Naive thymus-derived CD8-positive, alpha-beta T cell (primary cell): ENCODE results near the gene TCEA3. TPM values are rescaled to one million over a fixed set of nuclear protein-coding genes. Genes with fewer than 3 reads are reported as not detected.
A peak's percentile ranks its signal among the peaks of the same experiment; 100 is the strongest.

Experiments used
- ATAC-seq, 2 donors: fragments of 150-1000 bp; cut with Tn5 transposase in 1 of 2; sonication (Bioruptor Pico), chemical (Tn5 transposase) in 1 of 2; 1 replicate in 1 of 2; 2 replicates in 1 of 2; pipeline ENCODE4 v1.10.0; 2021; ENCODE audit warnings: mild to moderate bottlenecking in 2 of 2, moderate library complexity in 2 of 2
- POLR2A ChIA-PET: fragments of 350-600 bp; sonication (Branson Sonifier 250); formaldehyde crosslinking; loops from one replicate; lab custom pipeline; 2021; ENCODE audit warnings: antibody characterized with exemption; lab: Charles Lee
- DNase-seq, 10 donors: peaks; one replicate each; pipeline versions ENCODE4 v3.0.0 to v3.0.0-alpha.2; 2020 to 2022
- H3K27ac Mint-ChIP-seq, 10 donors: one replicate each; pipeline ENCODE4 v1.8.0; 2020 to 2022; ENCODE audit warnings: mild to moderate bottlenecking in 10 of 10, mixed read lengths in 10 of 10, moderate library complexity in 4 of 10, inconsistent platforms in 1 of 10
- H3K27me3 Mint-ChIP-seq, 5 donors: one replicate each; pipeline ENCODE4 v1.8.0; 2021 to 2022; ENCODE audit warnings: mixed read lengths in 5 of 5
- H3K36me3 Mint-ChIP-seq, 3 donors: one replicate each; pipeline ENCODE4 v1.8.0; 2020 to 2022; ENCODE audit warnings: mixed read lengths in 3 of 3, mild to moderate bottlenecking in 2 of 3, inconsistent platforms in 1 of 3
- H3K4me1 Mint-ChIP-seq, 4 donors: one replicate each; pipeline ENCODE4 v1.8.0; 2021 to 2022; ENCODE audit warnings: mixed read lengths in 4 of 4
- H3K4me3 Mint-ChIP-seq, 10 donors: one replicate each; pipeline ENCODE4 v1.8.0; 2020 to 2022; ENCODE audit warnings: mild to moderate bottlenecking in 10 of 10, mixed read lengths in 10 of 10, moderate library complexity in 6 of 10, inconsistent platforms in 1 of 10
- H3K9me3 Mint-ChIP-seq, 9 donors: one replicate each; pipeline ENCODE4 v1.8.0; 2020 to 2022; ENCODE audit warnings: mixed read lengths in 9 of 9, mild to moderate bottlenecking in 3 of 9, inconsistent platforms in 1 of 9, moderate library complexity in 1 of 9
- polyA plus RNA-seq, 3 donors: library from polyadenylated mRNA; unstranded; fragments of 300-500 nt; fragmentation: Illumina TruSeq; gene quantifications; one replicate each; pipeline ENCODE4 v1.2.3, GENCODE V29; 2021
- total RNA-seq, 8 experiments: library from RNA in 2 of 8; stranded (reverse) in 2 of 8; gene quantifications; one replicate each; pipeline ENCODE4 v1.2.3 and lab custom pipeline; 2021 to 2026

The TCEA3 gene
- total and polyA plus RNA-seq, 5 experiments from 2014 or later, result 22.5 to 44.4 (median 32.4) TPM

DNA sequence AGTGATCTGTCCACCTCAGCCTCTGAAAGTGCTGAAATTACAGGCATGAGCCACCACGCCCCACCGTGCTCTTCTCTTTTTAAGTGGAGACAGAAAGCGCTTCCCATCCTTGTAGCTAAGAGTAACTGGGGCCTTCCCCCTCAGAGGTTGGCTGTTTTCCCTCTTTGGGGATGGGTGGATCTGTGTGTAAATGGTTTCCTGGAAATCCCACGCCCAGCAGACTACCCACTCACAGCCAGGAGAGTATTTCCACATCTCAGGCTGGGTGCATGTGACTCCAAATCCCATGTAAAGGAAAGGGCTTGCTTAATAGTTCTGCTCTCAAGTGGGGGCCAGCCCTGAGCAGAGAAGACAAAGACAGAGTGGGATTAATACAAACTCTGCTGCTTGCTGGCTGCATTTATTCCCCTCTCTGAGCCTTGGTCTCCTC is 19.6 kb upstream of the TCEA3 start:
- Mint-ChIP-seq H3K9me3 (no peaks in the 10 kb centered on the region), H3K4me3 (no peak overlapping the region), H3K4me1 (no peaks in the 10 kb centered on the region), H3K27me3 (peaks cover 0 to 2% (median 0%) of the 10 kb centered on the region in 5 donors), H3K36me3 (no peaks in the 10 kb centered on the region), H3K27ac (no peak overlapping the region)
- POLR2A ChIA-PET, result interaction anchor here (0.6 kb wide), 1 partner anchor 96 kb away, joined by 3 read pairs; no protein-coding TSS in a partner anchor
- ATAC-seq, result no peak
- DNase-seq, result no peak

- DNase-seq, result no peak
- POLR2A ChIA-PET, result interaction anchor here (0.8 kb wide), 1 partner anchor 98 kb away, joined by 3 read pairs; the partner anchor contains the start of gene HNRNPR
- Mint-ChIP-seq H3K27me3 (peaks cover 0 to 5% (median 0%) of the 10 kb centered on the region in 5 donors), H3K4me1 (peaks cover 0 to 2% (median 0%) of the 10 kb centered on the region in 4 donors), H3K9me3 (no peaks in the 10 kb centered on the region), H3K4me3 (no peak overlapping the region), H3K36me3 (no peaks in the 10 kb centered on the region), H3K27ac (peak overlapping the region in 1 of 10 donors; percentile 17)
- ATAC-seq, result no peak
These were observed 18.2 kb upstream of the TCEA3 start for GRCh38 chr1:23442751-23443150.

DNA sequence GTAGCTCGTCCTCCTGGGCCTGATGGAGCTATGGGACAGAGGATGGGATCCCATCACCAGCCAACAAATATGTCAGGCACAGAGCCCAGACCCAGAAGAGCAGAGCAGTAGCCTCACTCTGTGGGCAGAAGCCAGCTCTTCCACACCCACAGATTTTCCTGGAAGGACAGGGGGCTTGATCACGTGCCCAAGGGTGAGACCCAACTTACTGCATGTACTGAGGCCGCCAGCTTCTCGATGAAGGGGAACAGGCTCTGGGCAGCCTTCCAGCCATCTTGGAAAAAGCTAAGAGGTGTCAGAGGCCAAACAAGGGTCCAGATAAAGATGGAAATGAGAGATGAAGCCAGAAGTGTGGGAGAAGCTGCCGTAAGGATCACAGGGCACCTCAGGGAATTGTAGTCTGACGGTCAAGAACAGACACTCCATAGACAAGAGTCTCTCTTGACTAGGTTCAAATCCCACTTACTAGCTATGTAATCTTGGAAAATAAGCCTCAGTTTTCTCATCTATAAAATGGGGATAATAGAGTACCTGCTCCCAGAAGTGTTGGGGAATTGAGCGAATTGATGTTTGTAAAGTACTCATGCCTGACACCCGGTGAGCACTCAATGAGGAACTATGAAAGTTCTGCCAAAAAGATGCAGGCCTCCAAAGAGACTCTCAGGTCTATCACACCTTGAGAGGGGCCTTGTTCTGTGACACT is 17.0 kb upstream of the TCEA3 start:
- peaks cover 0 to 5% (median 0%) of the 10 kb centered on the region in 5 donors for H3K27me3 Mint-ChIP-seq
- no peaks in the 10 kb centered on the region for H3K36me3 Mint-ChIP-seq
- no peak overlapping the region for H3K27ac Mint-ChIP-seq
- ATAC-seq, result no peak
- POLR2A ChIA-PET, result no interaction called here
- H3K9me3 Mint-ChIP-seq, result no peaks in the 10 kb centered on the region
- H3K4me3 Mint-ChIP-seq, result no peak overlapping the region
- peaks cover 0 to 3% (median 0%) of the 10 kb centered on the region in 4 donors for H3K4me1 Mint-ChIP-seq
- no peak for DNase-seq

DNA sequence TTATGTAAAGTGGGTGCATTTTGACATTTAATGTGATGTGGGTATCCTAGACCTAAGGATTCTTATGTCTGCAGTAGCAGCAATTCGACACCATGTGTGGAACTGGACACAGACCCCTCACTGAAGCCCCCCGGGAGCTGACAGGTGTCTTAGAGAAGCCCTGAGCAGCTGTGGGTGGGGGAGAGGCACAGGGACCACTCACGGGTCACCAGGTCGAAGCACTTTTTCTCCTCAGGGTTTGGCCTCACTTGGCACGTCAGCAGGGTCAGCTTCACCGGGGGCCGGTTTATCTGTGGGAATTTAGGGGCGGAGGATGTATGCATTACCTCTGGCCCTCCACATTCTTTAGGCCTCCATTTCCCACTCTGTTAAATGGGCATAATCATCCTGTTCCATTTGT is 14.0 kb upstream of the TCEA3 start:
- no peaks in the 10 kb centered on the region for H3K9me3 Mint-ChIP-seq
- no peak for ATAC-seq
- H3K27me3 Mint-ChIP-seq, result peaks cover 0 to 5% (median 0%) of the 10 kb centered on the region in 5 donors
- peak overlapping the region in 1 of 10 donors; percentile 53 for H3K27ac Mint-ChIP-seq
- H3K4me3 Mint-ChIP-seq, result no peak overlapping the region
- H3K36me3 Mint-ChIP-seq, result no peaks in the 10 kb centered on the region
- POLR2A ChIA-PET, result no interaction called here
- H3K4me1 Mint-ChIP-seq, result peaks cover 0 to 5% (median 0%) of the 10 kb centered on the region in 4 donors
- no peak for DNase-seq

DNA sequence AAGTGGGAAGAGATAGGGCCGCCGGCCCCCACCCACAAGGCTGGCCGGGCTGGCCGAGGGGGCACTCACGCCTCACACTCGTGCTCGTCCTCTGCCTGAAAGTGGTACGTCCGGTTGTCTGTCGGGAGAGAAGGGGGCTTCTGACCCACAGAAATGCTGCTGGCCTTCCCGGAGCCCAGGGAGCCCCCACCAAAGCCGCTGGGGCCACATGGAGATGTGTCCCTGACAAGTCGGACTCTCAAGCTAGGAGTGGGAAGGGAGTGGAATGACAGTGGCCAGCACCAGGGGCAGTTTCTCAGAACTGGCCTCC is 12.8 kb upstream of the TCEA3 start:
- POLR2A ChIA-PET, result interaction anchor here (0.5 to 1.5 kb wide), 3 partner anchors 12 to 213 kb away, joined by 3 to 6 read pairs (median 5); partner anchors contain the start of gene HNRNPR
- Mint-ChIP-seq H3K36me3 (no peaks in the 10 kb centered on the region), H3K27me3 (peaks cover 0 to 3% (median 0%) of the 10 kb centered on the region in 5 donors), H3K27ac (no peak overlapping the region), H3K4me1 (peaks cover 0 to 5% (median 0%) of the 10 kb centered on the region in 4 donors), H3K4me3 (no peak overlapping the region), H3K9me3 (no peaks in the 10 kb centered on the region)
- no peak for ATAC-seq
- no peak for DNase-seq

DNA sequence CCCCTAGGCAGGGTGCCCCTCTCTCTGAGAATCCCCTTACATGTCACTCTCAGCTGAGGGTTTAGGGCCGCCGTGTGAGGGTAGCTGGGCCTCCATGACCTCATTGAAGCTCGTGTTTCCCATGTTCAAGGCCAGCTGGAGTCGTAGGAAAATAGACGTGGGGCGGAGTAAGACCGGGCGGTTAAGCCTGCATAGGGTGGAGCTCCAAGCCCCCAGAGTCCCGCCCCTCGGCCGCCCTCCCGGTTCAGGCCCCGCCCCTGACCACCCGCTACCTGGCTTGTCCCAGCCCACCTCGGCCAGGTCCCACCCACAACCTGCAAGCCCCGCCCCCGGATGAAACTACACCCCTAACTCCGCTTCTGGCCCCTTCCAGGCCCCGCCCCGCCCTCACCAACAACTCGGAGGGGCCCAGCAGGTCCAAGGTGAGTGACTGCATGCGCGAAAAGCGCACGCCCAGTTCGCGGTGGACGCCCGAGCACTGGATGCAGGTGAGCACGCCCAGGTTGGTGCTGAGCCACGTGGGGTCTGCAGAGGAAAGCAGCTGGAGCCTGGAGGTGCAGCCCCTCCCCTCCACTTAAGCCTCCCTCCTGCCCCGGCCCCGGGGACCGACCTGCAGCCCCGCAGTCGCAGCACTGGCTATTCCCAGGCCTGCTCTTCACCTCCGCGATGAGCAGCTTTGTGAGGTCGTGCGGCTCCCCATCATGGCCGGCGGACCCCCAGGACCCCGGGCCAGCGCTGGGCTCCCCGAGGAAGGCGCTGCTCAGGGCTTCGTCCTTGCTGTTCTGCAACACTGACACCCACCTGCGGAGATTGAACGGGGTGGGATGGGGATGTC is 12.2 kb upstream of the TCEA3 start:
- ATAC-seq, result peak; percentile 93 to 94
- POLR2A ChIA-PET, result interaction anchor here (0.5 to 1.6 kb wide), 4 partner anchors 12 to 213 kb away, joined by 3 to 6 read pairs (median 5); partner anchors contain the start of gene HNRNPR
- H3K4me3 Mint-ChIP-seq, result peak overlapping the region in 7 of 10 donors; percentile 28 to 79 (median 47)
- peak in 8 of 10 donors; percentile 36 to 76 (median 56) for DNase-seq
- peaks cover 0 to 5% (median 0%) of the 10 kb centered on the region in 4 donors for H3K4me1 Mint-ChIP-seq
- H3K36me3 Mint-ChIP-seq, result no peaks in the 10 kb centered on the region
- H3K27ac Mint-ChIP-seq, result no peak overlapping the region
- peaks cover 0 to 3% (median 0%) of the 10 kb centered on the region in 5 donors for H3K27me3 Mint-ChIP-seq
- H3K9me3 Mint-ChIP-seq, result no peaks in the 10 kb centered on the region

GRCh38 chr1:23434260-23434775 is 9.8 kb upstream of the TCEA3 start:
- H3K36me3 Mint-ChIP-seq, result no peaks in the 10 kb centered on the region
- H3K4me3 Mint-ChIP-seq, result no peak overlapping the region
- no peak for ATAC-seq
- H3K27ac Mint-ChIP-seq, result no peak overlapping the region
- POLR2A ChIA-PET, result no interaction called here
- no peak for DNase-seq
- H3K9me3 Mint-ChIP-seq, result no peaks in the 10 kb centered on the region
- peaks cover 0 to 5% (median 0%) of the 10 kb centered on the region in 4 donors for H3K4me1 Mint-ChIP-seq
- H3K27me3 Mint-ChIP-seq, result peaks cover 0 to 3% (median 0%) of the 10 kb centered on the region in 5 donors

DNA sequence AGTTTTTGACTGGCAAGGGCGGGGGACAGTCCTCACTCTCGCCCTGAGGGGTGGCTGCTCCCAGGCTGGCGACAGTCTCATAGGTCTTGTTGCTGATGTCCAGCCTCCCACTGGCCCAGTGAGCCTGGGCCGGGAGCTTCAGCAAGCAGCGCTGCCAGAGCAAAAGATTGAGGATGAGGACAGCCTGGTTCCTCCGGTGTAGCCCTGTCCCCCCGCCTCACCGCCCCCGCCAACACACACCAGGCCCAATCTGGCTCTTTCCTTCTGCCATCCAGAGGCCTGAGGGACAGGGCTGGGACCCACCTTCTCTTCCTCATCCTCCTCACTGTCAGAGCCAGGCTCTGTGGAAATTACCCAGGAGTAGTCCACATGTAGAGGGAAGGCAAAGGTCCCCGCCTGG is 8.6 kb upstream of the TCEA3 start:
- no peak for ATAC-seq

DNA sequence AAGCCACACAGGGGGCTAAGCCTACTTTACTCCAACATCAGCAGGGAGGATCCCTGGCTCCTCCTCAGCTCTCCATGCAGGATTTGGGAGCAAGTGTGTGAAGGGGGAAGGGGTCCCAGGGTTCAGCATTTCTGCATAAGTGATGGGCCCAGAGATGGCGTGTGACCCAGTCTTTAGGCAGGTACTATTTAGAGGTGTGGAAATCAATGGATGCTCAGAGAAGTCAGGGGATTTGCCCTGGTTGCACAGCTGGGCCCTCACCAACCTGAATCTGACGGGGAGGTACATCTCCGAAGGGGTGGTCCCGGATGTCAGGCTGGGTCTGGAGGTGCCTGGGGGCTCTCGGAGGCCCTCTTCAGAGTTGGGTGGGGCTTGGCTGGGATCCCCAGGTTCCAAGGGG is 6.9 kb upstream of the TCEA3 start:
- Mint-ChIP-seq H3K36me3 (no peaks in the 10 kb centered on the region), H3K27me3 (peaks cover 0 to 3% (median 0%) of the 10 kb centered on the region in 5 donors), H3K4me1 (peaks cover 0 to 2% (median 0%) of the 10 kb centered on the region in 4 donors), H3K9me3 (no peaks in the 10 kb centered on the region), H3K27ac (no peak overlapping the region), H3K4me3 (no peak overlapping the region)
- ATAC-seq (no peak), DNase-seq (no peak)
- POLR2A ChIA-PET, result no interaction called here

More for the DNA sequence above, 8.6 kb upstream of the TCEA3 start:
- no peak overlapping the region for H3K4me3 Mint-ChIP-seq
- POLR2A ChIA-PET, result no interaction called here
- no peak overlapping the region for H3K27ac Mint-ChIP-seq
- no peak for DNase-seq
- no peaks in the 10 kb centered on the region for H3K36me3 Mint-ChIP-seq
- H3K27me3 Mint-ChIP-seq, result peaks cover 0 to 3% (median 0%) of the 10 kb centered on the region in 5 donors
- peaks cover 0 to 5% (median 0%) of the 10 kb centered on the region in 4 donors for H3K4me1 Mint-ChIP-seq
- no peaks in the 10 kb centered on the region for H3K9me3 Mint-ChIP-seq

- POLR2A ChIA-PET, result no interaction called here
These were observed 6.3 kb upstream of the TCEA3 start for GRCh38 chr1:23430803-23431202.

GRCh38 chr1:23428136-23428905 is 3.8 kb upstream of the TCEA3 start:
- POLR2A ChIA-PET, result no interaction called here
- Mint-ChIP-seq H3K36me3 (no peaks in the 10 kb centered on the region), H3K4me3 (no peak overlapping the region), H3K27ac (peak overlapping the region in 1 of 10 donors; percentile 19), H3K9me3 (no peaks in the 10 kb centered on the region), H3K4me1 (peaks cover 4 to 17% (median 7%) of the 10 kb centered on the region in 4 donors), H3K27me3 (peaks cover 0 to 10% (median 0%) of the 10 kb centered on the region in 5 donors)
- ATAC-seq (no peak), DNase-seq (no peak)

More at GRCh38 chr1:23430803-23431202, 6.3 kb upstream of the TCEA3 start:
- Mint-ChIP-seq H3K36me3 (no peaks in the 10 kb centered on the region), H3K27me3 (peaks cover 0 to 10% (median 0%) of the 10 kb centered on the region in 5 donors), H3K4me1 (peaks cover 0 to 2% (median 0%) of the 10 kb centered on the region in 4 donors), H3K9me3 (no peaks in the 10 kb centered on the region), H3K27ac (peak overlapping the region in 1 of 10 donors; percentile 55), H3K4me3 (no peak overlapping the region)
- ATAC-seq (no peak), DNase-seq (no peak)

- POLR2A ChIA-PET, result no interaction called here
- peaks cover 12 to 25% (median 14%) of the 10 kb centered on the region in 4 donors for H3K4me1 Mint-ChIP-seq
- DNase-seq (no peak), ATAC-seq (no peak)
- no peak overlapping the region for H3K27ac Mint-ChIP-seq
- peaks cover 0 to 12% (median 0%) of the 10 kb centered on the region in 5 donors for H3K27me3 Mint-ChIP-seq
- H3K36me3 Mint-ChIP-seq, result no peaks in the 10 kb centered on the region
- H3K9me3 Mint-ChIP-seq, result no peaks in the 10 kb centered on the region
- H3K4me3 Mint-ChIP-seq, result no peak overlapping the region
These were observed 3.0 kb upstream of the TCEA3 start for GRCh38 chr1:23427550-23427949.
